NCI-H1417 treated with DMSO at 0.1 percent for 48 hours (cell line): ENCODE results near the gene SLC33A1.
"Not testable (repeated sequence)": the region's sequence is repeated elsewhere in the genome, so short reads cannot be mapped to it uniquely, and the experiment has no call there.

Source experiments
- DNase-seq: peaks from one replicate; lab custom pipeline; 2025; lab: John Stamatoyannopoulos, UW

Gene SLC33A1

DNA sequence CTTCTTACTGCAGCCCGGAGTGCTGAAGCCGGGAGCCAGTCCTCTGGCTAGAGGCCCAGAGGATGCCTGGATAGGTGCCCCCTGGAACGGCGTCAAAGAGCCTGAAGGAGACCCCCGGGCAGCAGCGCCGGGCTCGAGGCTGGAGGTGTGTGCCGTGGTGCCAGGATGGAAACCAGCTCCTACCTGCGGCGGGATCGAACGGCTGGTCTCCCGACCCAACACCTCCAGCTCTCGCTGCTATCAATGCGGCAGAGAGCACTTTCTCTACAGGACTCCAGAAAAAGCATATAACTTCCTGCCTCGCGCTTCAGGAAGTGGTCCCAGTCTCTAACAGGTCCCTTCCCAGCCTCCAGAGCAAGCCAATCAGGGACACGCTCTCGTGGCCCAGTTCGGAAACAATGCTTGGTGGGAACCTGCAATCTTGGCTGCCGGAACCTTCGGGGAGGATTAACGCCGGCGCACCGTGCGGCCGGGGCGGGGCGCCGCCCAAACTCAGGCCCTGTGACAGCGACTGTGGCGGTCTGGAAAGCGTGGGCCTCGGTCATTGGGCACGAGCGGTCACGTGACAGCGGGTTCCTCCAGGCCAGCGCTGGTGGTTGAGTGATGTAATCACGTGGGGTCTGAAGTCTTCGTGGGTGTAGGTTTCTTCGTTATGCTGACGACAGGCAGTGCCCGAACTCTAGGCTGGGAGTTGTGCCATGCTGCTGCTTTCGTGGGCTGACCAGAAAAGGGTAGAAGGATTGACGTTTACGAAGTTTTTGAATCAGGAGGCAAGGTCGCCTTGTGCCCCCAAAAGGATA is at the start of gene SLC33A1:
Gene SLC33A1 (minus strand): TSS at position 287 of the 800 bp plus-strand sequence. CDS start 430 bp downstream, outside the sequence.
- DNase-seq, result peak; percentile 96

DNA sequence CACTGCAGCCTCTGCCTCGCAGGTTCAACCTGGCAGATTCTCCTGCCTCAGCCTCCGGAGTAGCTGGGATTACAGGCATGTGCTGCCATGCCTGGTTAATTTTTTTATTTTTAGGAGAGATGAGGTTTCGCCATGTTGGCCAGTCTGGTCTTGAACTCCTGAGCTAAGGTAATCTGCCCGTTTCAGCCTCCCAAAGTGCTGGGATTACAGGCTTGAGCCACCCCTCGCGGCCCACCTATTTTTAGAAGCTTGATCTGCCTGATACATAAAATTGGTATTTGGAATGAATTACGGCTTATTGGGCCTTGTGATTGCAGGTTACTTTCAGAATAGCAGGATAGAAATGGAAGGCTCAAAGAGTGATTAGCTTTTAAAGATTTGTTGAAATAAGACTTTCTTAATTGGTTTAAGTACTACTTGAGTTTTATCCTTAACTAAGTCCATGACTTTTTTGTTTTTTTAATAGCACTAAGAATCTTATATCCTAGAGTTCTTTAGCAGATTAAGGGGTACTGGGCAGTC is 41.2 kb upstream of the SLC33A1 start:
- DNase-seq, result no peak

DNA sequence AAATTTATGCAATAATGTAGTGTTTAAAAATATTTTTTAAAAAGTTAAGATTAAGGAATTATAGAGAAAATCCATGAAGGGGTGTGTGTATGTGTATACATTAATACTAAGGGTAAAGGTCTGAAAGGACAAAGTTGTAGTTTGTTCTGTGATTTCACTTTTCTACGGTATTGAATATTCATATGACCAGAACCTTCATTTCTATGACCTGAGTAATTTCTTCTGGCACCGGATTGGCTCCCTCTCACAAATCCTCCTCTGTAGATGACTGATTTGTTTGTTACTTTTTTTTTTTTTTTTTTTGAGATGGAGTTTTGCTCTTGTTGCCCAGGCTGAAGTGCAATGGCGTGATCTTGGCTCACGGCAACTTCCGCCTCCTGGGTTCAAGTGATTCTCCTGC is 37.1 kb upstream of the SLC33A1 start:
- DNase-seq, result no peak

DNA sequence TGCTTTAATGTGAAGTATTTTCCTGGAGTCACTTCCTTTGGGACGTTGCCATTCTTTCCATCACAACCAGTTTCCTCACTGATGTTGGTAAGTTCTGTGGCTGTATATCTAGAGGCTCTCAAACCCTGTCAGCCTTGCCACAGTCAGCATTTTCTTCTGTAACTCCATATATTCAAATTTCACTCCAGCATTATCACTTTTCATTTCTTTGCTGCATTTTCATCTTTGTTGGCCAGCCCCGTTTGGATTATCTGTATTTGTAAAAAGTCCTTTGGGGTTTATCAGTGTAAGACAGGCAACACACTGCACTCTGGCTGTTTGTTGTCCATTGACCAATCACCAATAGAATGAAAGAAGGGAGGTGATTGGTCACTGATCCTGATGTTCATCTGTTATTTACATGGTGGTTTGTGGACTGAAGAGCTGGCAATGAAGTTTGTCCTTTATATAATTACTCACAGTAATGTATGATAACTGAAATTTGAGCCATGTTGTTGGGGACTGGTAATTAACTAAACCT is 36.5 kb upstream of the SLC33A1 start:
- DNase-seq, result no peak

DNA sequence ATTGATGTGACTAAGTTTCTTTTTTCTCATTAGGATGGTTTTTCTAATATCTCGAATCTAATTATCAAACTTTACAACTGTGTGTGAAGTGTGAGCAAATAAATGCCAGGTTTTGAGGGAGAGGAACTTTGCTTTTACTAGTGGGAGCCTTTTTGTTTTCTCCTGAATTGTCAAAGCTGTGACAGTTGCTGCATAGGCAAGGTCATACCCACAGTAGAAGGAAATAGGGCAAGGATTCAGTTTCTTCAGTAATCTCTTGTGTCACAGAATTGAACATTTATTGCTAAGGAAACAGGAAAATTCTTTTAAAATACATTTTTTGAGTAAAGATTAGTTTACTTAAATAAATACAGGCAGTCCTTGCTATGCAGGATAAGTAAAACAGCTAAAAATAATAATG is 35.7 kb upstream of the SLC33A1 start:
- DNase-seq, result no peak

DNA sequence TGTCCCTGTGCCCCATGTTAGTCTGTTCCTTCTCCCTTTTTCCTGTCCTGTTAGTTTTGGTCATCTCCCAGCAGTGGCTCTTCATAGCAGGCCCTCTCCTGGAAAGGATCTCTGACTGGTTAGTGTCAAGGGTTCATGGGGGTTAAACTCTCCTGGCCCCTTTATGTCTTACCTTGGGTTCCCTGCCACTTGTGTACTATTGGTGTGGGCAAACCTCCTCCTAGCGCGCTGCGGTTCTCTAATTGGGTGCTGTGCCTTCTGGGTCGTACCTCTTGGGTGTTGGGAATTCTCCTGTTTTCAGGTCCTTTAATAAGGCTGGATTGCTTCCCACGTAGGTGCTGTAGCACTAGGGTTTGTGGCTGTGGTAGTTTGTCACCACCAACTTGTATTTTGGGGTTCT is 35.0 kb upstream of the SLC33A1 start:
- DNase-seq, result no peak

DNA sequence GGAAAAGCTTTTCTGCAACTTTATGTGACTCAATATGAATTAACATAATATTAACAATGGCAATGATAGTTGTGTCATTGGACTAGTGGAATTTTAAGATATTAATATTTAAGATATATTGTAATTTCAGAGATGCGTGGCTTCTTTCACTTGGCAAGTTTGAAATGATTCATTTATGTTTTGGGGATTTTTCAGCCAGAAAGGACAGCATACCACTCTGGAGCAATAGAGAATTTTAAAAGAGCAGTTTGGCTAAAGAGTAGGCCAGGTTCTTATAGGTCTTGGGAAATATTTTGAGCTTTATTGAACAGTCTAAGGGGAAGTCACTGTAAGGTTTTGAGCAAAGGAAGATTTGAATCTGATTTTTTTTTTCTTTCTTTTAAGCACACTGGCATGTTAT is 32.7 kb upstream of the SLC33A1 start:
- DNase-seq, result no peak

DNA sequence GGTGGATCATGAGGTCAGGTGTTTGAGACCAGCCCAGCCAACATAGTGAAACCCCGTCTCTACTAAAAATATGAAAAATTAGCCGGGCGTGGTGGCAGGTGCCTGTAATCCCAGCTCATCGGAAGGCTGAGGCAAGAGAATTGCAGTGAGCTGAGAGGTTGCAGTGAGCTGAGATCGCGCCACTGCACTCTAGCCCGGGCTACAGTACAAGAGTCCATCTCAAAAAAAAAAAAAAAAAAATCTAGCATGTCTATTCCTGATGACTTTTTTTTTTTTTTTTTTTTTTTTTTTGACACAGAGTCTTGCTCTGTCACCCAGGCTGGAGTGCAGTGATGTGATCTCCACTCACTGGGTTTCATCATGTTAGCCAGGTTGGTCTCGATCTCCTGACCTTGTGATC is 32.1 kb upstream of the SLC33A1 start:
- DNase-seq, result not testable (repeated sequence)

DNA sequence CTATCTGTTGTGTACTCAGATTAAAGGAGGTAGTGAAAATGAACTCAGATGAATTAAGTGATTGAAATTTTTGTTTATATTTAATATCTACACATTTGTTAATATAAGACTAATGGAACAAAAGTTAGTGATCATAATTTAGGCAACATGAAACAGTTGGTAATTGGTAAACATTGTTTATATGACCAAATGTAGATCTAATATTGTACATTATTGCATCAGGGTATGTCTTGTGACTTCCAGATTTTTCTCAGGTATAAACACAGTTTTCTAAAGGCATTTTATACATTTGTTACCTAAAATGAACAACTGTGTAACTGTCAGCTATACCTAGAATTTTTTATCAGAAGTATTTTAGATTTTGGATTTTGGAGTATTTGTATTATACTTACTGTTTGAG is 31.1 kb upstream of the SLC33A1 start:
- DNase-seq, result no peak

DNA sequence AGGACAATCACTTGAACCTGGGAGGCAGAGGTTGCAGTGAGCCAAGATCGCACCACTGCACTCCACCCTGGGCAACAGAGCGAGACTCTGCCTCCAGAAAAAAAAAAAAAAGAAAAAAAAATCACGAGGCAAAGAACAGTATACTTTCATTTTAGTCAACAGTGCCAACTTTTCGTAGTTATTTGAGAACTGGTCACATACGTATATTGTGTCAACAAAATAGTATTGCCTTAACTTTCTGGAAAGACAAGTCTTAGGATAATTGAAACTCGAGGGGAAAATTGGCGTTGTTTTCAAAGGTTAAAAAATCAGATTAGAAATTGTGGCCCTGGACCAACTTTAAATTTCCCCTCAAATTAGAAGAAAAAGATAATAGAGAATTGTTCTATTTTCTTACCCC is 30.1 kb upstream of the SLC33A1 start:
- DNase-seq, result no peak

DNA sequence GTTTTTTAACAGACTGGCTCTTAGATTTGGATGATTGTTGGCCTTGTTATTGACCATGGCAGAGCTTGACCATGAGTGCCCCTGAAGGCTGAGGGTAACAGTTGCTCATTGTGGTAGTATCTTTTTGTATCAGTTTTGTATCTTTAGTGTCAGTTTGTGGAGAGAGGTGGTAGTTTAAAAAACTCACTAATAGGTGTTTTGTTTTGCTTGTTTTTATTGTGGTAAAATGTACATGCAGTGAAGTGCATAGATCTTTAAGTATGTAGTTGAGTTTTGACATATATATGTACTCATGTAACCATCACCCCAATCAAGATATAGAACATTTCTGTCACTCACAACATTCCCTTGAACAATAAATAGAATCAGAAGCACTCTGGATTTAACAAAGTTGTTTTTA is 26.1 kb upstream of the SLC33A1 start:
- DNase-seq, result no peak

DNA sequence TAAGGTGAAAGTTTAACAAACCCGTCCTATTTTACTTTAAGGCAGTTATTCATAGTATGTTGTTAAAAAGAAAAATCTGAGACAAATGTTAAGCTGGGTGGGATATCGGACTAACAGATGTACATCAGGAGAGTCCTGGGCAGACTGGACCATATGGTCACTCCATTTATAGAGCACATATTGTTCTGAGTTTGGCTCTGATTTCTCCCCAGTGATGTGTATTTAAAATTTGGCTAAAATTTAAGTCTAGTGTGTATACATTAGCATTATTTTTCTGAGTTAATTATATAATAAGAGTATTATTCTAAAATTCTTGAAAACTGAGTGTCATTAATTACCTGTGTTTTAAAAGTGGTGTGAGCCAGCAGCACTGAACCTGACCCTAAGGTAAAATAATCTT is 22.3 kb upstream of the SLC33A1 start:
- no peak for DNase-seq

DNA sequence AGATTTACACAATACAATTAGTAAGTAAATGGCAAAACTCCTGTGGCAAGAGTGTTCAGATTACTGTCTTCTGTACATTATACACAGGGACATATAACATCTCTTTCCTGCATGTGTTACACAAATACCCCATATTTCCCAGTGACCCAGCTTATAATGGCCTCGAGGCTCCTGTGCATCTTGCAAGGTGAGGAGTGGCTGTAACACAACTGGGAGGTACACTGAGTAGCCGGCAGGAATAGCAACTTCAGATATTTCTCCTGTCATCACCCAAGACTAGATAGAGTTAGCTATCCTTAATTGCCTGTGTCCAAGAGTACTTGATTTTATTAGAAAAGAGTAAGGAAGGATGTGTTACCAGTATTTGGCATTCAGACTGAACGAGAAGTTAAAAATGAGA is 21.8 kb upstream of the SLC33A1 start:
- no peak for DNase-seq

DNA sequence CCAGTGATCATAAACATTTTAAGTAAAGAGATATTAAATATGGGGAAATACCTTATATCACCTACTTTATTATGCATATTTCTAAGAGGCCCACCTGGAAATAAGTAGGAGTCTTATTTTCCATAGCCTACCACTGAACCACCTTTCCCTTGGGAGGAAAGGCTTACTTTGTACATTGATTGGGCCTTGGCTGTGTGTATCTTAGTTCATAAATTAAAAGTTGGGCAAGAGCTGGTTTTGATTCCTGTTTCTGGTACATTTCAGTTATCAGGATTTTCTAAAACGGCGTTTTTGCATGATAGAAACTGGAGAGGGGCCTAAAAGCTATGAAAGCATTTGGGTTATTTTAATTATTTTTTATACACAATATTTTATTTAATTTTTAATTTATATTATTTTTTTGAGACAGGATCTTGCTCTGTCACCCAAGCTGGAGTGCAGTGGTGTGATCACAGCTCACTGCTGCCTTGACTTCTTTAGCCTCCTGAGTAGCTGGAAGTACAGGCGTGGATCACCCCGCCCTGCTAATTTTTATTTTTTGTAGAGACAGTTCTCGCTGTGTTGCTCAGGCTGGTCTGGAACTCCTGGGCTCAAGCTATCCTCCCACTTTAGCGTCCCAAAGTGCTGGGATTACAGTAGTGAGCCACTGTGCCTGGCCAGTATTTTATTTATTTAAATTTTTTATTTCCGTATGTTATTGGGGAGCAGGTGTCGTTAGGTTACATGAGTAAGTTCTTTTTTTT is 18.8 kb upstream of the SLC33A1 start:
- DNase-seq, result no peak

DNA sequence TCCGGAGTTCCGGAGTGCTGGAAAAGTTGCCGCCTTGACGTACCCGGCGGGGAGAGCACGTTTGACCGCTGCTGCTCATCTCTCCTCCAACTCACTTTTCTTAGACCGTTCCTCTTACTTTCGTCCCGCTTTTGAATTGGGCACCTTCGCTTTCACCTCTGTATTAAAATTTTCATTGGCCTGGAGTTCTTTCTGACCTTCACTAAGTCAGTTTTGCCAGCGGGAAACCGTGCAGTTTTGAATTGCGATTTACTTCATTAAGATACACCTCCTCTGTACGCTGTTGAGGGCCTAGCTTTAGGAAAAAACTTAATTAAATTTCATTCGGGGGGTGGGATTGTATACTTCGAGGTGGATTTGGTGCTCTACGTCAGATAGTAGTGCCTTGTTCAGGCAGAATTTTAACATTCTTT is 17.5 kb upstream of the SLC33A1 start:
- no peak for DNase-seq

DNA sequence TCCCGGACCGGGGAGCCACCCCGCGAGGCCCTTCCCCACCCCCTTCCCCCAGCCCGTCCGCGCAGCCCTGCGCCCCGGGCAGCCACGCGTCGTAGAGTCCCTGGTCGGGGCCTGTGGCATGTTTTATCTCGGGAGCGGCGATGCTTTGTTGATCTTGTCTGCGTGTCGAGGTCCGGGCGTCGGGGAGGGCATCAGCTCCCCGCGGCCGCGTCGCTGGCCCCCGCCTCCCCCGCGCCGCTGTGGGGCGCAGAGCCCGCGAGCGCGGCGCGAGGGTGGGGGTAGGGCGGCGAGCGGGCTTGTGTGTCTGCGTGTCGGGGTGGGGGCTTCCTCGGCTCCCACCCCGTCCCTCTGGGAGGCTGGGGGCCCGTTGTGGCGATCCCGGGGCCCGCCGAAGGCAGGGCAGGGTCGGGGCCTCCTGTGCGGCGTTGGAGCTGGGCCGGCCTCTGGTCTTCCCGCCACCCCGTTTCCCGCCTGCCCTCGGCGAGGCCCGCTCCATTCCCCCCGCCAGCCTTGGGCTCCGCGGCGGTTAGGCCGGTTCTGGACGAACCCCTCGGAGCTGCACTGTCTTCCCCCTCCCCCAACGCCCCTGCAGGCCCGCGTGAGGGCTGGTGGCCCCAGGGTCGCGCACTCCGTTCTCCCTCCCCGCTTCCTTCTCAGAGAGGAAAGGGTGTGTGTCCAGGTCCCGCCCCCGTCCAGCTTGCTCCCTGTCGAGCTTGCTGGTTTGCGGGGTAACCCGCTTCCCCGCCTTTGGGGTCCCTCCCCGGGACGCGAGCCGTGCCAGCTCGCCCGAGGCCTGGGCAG is 16.9 kb upstream of the SLC33A1 start:
- no peak for DNase-seq

DNA sequence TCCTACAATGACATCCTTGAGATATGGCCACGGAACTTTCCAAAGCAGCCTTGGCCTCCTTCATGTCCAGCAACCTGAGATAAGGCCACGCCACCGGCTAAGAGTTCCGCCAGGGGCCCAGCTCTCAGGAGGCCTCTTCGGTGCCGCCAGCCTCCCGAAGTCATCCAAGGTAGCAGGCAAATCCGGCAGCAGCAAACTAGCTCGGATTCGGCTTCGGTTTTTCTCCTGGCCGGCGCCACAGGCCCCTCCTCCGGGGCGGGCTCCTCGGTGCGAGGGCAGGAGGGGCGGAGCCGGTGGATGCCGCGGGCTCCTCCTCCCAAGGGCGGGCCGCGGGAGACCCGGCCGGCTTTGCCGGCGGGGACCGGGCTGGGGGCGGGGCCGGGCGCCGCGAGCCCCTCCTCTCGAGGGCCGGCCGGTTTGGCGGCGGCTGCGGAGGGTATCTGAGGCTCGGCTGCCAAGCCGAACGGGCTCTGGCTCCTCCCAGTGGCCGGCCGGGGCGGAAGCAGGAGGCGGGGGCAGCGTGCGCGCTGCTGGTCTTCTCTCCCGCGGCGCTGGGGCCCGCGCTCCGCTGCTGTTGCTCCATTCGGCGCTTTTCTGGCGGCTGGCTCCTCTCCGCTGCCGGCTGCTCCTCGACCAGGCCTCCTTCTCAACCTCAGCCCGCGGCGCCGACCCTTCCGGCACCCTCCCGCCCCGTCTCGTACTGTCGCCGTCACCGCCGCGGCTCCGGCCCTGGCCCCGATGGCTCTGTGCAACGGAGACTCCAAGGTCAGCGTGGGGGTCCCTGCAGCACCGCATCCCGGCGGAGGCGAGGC is 16.1 kb upstream of the SLC33A1 start, which contains the start of gene GMPS:
Gene GMPS (plus strand): TSS at position 518 of the 812 bp plus-strand sequence. CDS start 221 bp downstream, at position 739.
- DNase-seq, result peak; percentile 94

DNA sequence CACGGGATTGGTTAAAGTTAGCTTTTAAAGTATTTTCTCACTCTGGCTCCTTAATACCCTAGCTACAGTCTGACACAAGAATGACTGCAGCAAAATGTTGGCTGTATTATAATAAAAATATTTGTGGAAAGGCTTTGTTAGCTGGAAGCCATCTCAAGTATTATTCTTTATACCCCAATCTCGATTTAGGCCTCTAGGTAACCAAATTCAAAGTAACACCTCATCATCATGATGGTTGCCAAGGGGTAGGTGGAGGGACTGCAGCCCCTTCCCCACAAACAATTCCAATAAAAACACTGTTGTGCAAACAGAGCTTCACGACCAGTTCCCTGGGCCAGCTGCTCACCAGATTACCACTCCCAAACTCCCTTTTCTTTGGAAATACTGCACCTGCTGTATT is 15.5 kb upstream of the SLC33A1 start:
- no peak for DNase-seq

DNA sequence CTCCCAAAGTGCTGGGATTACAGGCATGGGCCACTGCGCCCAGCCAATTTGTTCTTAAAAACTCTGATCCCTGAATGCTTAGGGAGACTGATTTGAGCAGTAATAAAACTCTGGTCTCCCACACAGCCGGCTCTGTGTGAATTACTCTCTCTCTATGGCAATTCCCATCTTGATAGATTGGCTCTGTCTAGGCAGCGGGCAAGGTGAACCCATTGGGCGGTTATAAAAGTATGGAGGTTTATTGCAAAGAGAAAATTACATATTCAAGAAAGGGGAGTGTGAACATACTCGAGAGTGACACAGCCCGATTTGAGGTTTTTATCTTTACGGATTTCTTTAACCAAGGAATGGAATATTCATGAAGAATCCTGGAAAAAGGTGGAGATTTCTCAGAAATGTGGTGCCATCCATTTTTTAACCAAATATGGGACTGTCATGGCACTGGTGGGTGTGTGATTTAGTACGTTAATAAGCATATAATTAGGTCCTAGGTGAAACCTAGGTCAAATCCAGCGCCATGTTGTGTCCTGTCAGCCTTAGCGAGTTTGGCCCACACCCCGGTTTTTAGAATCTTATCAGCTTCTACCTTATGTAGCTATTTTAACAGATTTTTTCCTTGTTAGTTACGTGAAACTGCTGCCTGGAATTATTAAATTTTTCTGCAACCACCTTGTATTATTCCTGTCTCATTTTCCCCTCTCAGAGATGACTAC is 9.0 kb upstream of the SLC33A1 start:
- no peak for DNase-seq

DNA sequence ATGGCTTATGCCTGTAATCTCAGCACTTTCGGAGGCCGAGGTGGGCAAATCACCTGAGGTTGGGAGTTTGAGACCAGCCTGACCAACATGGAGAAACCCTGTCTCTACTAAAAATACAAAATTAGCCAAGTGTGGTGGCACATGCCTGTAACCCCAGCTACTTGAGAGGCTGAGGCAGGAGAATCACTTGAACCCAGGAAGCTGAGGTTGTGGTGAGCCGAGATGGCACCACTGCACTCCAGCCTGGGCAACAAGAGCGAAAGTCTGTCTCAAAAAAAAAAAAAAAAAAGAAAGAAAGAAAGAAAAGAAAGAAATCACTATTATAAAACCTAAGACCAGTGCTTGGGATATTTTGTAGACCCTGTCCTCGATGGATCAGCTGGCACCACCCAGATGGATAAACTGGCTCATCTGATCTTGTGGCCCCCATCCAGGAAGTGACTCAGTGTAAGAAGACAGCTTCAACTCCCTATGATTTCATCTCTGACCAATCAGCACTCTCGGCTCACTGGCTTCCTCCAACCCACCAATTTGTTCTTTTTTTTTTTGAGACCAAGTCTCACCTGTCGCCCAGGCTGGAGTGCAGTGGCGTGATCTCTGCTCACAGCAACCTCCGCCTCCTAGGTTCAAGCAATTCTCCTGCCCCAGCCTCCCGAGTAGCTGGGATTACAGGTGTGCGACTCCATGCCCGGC is 8.2 kb upstream of the SLC33A1 start:
- DNase-seq, result not testable (repeated sequence)
